HEK293 (cell line): ENCODE measurements around the gene THOP1.

Experiments
- ZNF610 ChIP-seq: fragments of 450-650 bp; formaldehyde crosslinking; IDR thresholded peaks from 2 replicates; pipeline ENCODE4 v1.5.1; 2016; ENCODE audit warnings: missing biosample characterization, missing genetic modification characterization, borderline replicate concordance
- ZSCAN30 ChIP-seq: fragments of 450-650 bp; IDR thresholded peaks from 2 replicates; pipeline ENCODE4 v1.5.1; 2018; ENCODE audit warnings: missing biosample characterization, mild to moderate bottlenecking, missing genetic modification characterization, moderate library complexity
- TF ChIP-seq, protein P1 (sequence below): fragments of 450-650 bp; formaldehyde crosslinking; IDR thresholded peaks from 2 replicates; pipeline ENCODE4 v1.5.1; 2016; ENCODE audit warnings: missing biosample characterization, missing genetic modification characterization

DNA sequence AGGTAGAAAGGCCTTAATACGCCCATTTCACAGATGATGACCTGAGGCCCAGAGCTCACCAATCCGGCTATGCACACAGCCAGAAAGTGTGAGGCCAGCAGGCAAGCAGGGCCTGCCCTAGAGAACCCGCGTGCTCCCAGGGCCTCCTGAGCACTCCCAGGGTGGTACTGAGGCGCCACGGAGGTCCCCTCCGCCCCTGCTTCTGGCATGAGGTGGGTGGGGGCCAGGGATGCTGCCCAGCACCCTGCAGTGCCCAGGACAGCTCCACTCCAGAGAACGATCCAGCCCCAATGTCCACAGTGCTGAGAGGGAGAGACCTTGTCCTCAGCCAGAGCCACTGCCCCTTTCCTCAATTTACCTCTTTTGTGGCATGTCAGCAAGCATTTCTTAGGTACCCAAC lies 16.1 kb upstream of the THOP1 start:
- no peak for TF ChIP-seq ZSCAN30 (tag by site-specific recombination)
- TF ChIP-seq, protein P1, sequence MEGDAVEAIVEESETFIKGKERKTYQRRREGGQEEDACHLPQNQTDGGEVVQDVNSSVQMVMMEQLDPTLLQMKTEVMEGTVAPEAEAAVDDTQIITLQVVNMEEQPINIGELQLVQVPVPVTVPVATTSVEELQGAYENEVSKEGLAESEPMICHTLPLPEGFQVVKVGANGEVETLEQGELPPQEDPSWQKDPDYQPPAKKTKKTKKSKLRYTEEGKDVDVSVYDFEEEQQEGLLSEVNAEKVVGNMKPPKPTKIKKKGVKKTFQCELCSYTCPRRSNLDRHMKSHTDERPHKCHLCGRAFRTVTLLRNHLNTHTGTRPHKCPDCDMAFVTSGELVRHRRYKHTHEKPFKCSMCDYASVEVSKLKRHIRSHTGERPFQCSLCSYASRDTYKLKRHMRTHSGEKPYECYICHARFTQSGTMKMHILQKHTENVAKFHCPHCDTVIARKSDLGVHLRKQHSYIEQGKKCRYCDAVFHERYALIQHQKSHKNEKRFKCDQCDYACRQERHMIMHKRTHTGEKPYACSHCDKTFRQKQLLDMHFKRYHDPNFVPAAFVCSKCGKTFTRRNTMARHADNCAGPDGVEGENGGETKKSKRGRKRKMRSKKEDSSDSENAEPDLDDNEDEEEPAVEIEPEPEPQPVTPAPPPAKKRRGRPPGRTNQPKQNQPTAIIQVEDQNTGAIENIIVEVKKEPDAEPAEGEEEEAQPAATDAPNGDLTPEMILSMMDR, result no peak
- TF ChIP-seq ZNF610, result no peak
